Sciatic nerve (tissue), 2 donors: ENCODE measurements around the gene TSC1. TPM values are rescaled to one million over a fixed set of nuclear protein-coding genes. Genes with fewer than 3 reads are reported as not detected.
A peak's percentile ranks its signal among the peaks of the same experiment; 100 is the strongest.

Experiments used
- ATAC-seq: fragments of 200-7000 bp; cut with Tn5 transposase; one replicate; pipeline ENCODE4 v1.9.1; 2020; ENCODE audit warnings: mild to moderate bottlenecking, moderate library complexity
- DNase-seq: peaks from one replicate; pipeline ENCODE4 v3.0.0-alpha.2; 2020; ENCODE audit warnings: low spot score
- intact Hi-C: fragments of 100-400 bp; cut with DNase I; formaldehyde crosslinking; loops from one replicate; pipeline ENCODE4 v1.14.2; 2022
- total RNA-seq: library from RNA; stranded (reverse); fragmentation: NEBNext Ultra II Directional; extraction: Animal tissue kit (Norgen Biotek cat#: 25700); gene quantifications from one replicate; pipeline ENCODE4 v1.2.1, GENCODE V29; 2021
- donor health status: DM: no; HTN: no; CAD: no.
- donor health status: DM: no; HTN: no; CAD: no.

TSC1 gene
- total RNA-seq, 1 donor from 2014 or later = 71.5 TPM

- DNase-seq (peak; percentile 81), ATAC-seq (peak; percentile 89)
- intact Hi-C loops = loop anchor here (1.0 kb wide), 1 partner anchor 22 kb away; no protein-coding TSS in a partner anchor
These were observed 42.3 kb downstream of the TSC1 start for GRCh38 chr9:132901858-132902831.

- intact Hi-C loops = no loop called here
- DNase-seq (no peak), ATAC-seq (no peak)
These were observed 46.4 kb downstream of the TSC1 start for GRCh38 chr9:132898051-132898450.

GRCh38 chr9:132896906-132897305 lies 47.5 kb downstream of the TSC1 start:
- DNase-seq (no peak), ATAC-seq (peak; percentile 87)
- intact Hi-C loops = no loop called here

- peak; percentile 11 for ATAC-seq
- intact Hi-C loops = no loop called here
- no peak for DNase-seq
These were observed 48.2 kb downstream of the TSC1 start for GRCh38 chr9:132896264-132896663.

GRCh38 chr9:132894862-132895835 lies 49.3 kb downstream of the TSC1 start:
- ATAC-seq (no peak), DNase-seq (no peak)
- intact Hi-C loops = no loop called here

GRCh38 chr9:132894346-132894745 lies 50.1 kb downstream of the TSC1 start:
- ATAC-seq = no peak
- intact Hi-C loops = no loop called here

GRCh38 chr9:132892400-132892799 lies 52.0 kb downstream of the TSC1 start:
- intact Hi-C loops = no loop called here
- DNase-seq (peak; percentile 51), ATAC-seq (no peak)

More at GRCh38 chr9:132894346-132894745, 50.1 kb downstream of the TSC1 start:
- DNase-seq = no peak

- DNase-seq (no peak), ATAC-seq (no peak)
- intact Hi-C loops = no loop called here
These were observed 56.3 kb downstream of the TSC1 start for GRCh38 chr9:132888151-132888550.

- intact Hi-C loops = no loop called here
- DNase-seq (no peak), ATAC-seq (no peak)
These were observed 57.0 kb downstream of the TSC1 start for GRCh38 chr9:132887181-132888120.

GRCh38 chr9:132886334-132886725 lies 58.1 kb downstream of the TSC1 start:
- ATAC-seq = no peak
- intact Hi-C loops = no loop called here
- no peak for DNase-seq

GRCh38 chr9:132885720-132886333 lies 58.6 kb downstream of the TSC1 start:
- no peak for DNase-seq
- intact Hi-C loops = no loop called here
- no peak for ATAC-seq

- ATAC-seq = no peak
- no peak for DNase-seq
- intact Hi-C loops = no loop called here
These were observed 60.8 kb downstream of the TSC1 start for GRCh38 chr9:132883349-132884294.

GRCh38 chr9:132882616-132883015 lies 61.8 kb downstream of the TSC1 start:
- ATAC-seq = no peak
- DNase-seq = no peak
- intact Hi-C loops = no loop called here

- ATAC-seq (no peak), DNase-seq (no peak)
- intact Hi-C loops = no loop called here
These were observed 62.6 kb downstream of the TSC1 start for GRCh38 chr9:132881826-132882225.

- no peak for DNase-seq
- ATAC-seq = no peak
- intact Hi-C loops = loop anchor here (1.0 kb wide), 1 partner anchor 21 kb away; no protein-coding TSS in a partner anchor
These were observed 64.1 kb downstream of the TSC1 start for GRCh38 chr9:132880324-132880661.

GRCh38 chr9:132879457-132880323 lies 64.7 kb downstream of the TSC1 start:
- intact Hi-C loops = loop anchor here (1.0 kb wide), 1 partner anchor 22 kb away; no protein-coding TSS in a partner anchor
- DNase-seq (no peak), ATAC-seq (no peak)
